HCT116 (cell line): ENCODE results near the gene FBN3. TPM values are rescaled to one million over a fixed set of nuclear protein-coding genes. Genes with fewer than 3 reads are reported as not detected.
A peak's percentile ranks its signal among the peaks of the same experiment; 100 is the strongest.

ENCODE experiments used
- ATAC-seq: fragments of 200-7000 bp; cut with Tn5 transposase; 2 replicates; pipeline ENCODE4 v1.9.1; 2020; ENCODE audit warnings: mild to moderate bottlenecking, moderate library complexity
- BruUV-seq: library from RNA; stranded (reverse); fragments of 400-500 nt; replicated peaks from 2 replicates; lab custom pipeline; 2021; lab: Mats Ljungman, UMichigan
- CTCF ChIA-PET: fragments of 300-600 bp; sonication (Branson Sonifier 250); formaldehyde crosslinking; loops from one replicate; lab custom pipeline; 2021; ENCODE audit warnings: antibody characterized with exemption; lab: Charles Lee
- POLR2A ChIA-PET: fragments of 300-600, 350-600 bp; sonication (Branson Sonifier 250); formaldehyde crosslinking; loops from one replicate; lab custom pipeline; 2021; ENCODE audit warnings: antibody characterized with exemption; lab: Charles Lee
- RAD21 ChIA-PET, 2 experiments: fragments of 300-600 bp; sonication (Branson Sonifier 250); formaldehyde crosslinking; loops; one replicate each; lab custom pipeline; 2023; ENCODE audit warnings: low total read pairs in 2 of 2; ENCODE audit not compliant: uncharacterized antibody in 2 of 2, unreplicated experiment in 2 of 2, low non-redundant PET in 1 of 2; lab: Charles Lee
- DNase-seq: peaks from one replicate; pipeline ENCODE4 v3.0.0-alpha.2; 2010; ENCODE audit warnings: low read depth, low spot score
- H2AFZ ChIP-seq: fragments of 200-600 bp; shearing (Covaris generic), sonication (generic); 2 replicates; pipeline ENCODE4 v1.6.1; 2017; ENCODE audit warnings: low read depth, mixed run types, mixed read lengths, antibody characterized with exemption, low read length; ENCODE audit not compliant: poor library complexity, severe bottlenecking
- H3K27ac ChIP-seq: 2 replicates; pipeline ENCODE4 v1.5.1; 2012; ENCODE audit warnings: low read depth, low read length
- H3K27me3 ChIP-seq: fragments of 200-600 bp; sonication (generic); 2 replicates; pipeline ENCODE4 v1.6.1; 2016; ENCODE audit warnings: mixed run types, low read length, mixed read lengths; ENCODE audit not compliant: insufficient read depth
- H3K36me3 ChIP-seq, 2 experiments: fragments of 200-500 bp in 1 of 2; fragments of 200-600 bp in 1 of 2; sonication (Bioruptor generic) in 1 of 2; sonication (generic) in 1 of 2; 2 replicates each; pipeline versions ENCODE4 v1.5.1 to v1.6.1; 2014 to 2016; ENCODE audit warnings: low read length in 2 of 2, inconsistent platforms in 1 of 2, mixed read lengths in 1 of 2, mixed run types in 1 of 2; ENCODE audit not compliant: insufficient read depth in 2 of 2, control insufficient read depth in 1 of 2
- H3K4me1 ChIP-seq, 2 experiments: fragments of 200-600 bp in 1 of 2; sonication (generic) in 1 of 2; 2 replicates each; pipeline versions ENCODE4 v1.5.1 to v1.6.1; 2012 to 2017; ENCODE audit warnings: low read length in 2 of 2, inconsistent platforms in 1 of 2, mild to moderate bottlenecking in 1 of 2, mixed read lengths in 1 of 2, mixed run types in 1 of 2, moderate library complexity in 1 of 2; ENCODE audit not compliant: insufficient read depth in 2 of 2, control insufficient read depth in 1 of 2
- H3K4me2 ChIP-seq: fragments of 200-600 bp; sonication (generic); 2 replicates; pipeline ENCODE4 v1.6.1; 2017; ENCODE audit warnings: mixed run types, low read length, mixed read lengths
- H3K4me3 ChIP-seq, 2 experiments: fragments of 200-600 bp in 1 of 2; sonication (generic) in 1 of 2; replicated peaks in 1 of 2; 2 replicates each; pipeline ENCODE4 v1.5.1; 2011 to 2016; ENCODE audit warnings: low read length in 2 of 2, control low read depth in 1 of 2, low read depth in 1 of 2, mild to moderate bottlenecking in 1 of 2, mixed read lengths in 1 of 2, mixed run types in 1 of 2
- H3K79me2 ChIP-seq: fragments of 200-600 bp; sonication (generic); 2 replicates; pipeline ENCODE4 v1.6.1; 2017; ENCODE audit warnings: mild to moderate bottlenecking, mixed run types, low read length, moderate library complexity, mixed read lengths; ENCODE audit not compliant: insufficient read depth
- H3K9ac ChIP-seq: fragments of 200-600 bp; sonication (generic); 2 replicates; pipeline ENCODE4 v1.6.1; 2016; ENCODE audit warnings: low read length, mixed read lengths
- H3K9me2 ChIP-seq: fragments of 200-600 bp; sonication (generic), shearing (Covaris generic); 2 replicates; pipeline ENCODE4 v1.6.1; 2017; ENCODE audit warnings: mixed run types, mild to moderate bottlenecking, moderate library complexity; ENCODE audit not compliant: insufficient read depth
- H3K9me3 ChIP-seq, 2 experiments: fragments of 200-500 bp in 1 of 2; fragments of 200-600 bp in 1 of 2; sonication (Bioruptor generic) in 1 of 2; sonication (generic) in 1 of 2; 2 replicates each; pipeline ENCODE4 v1.6.1; 2014 to 2017; ENCODE audit warnings: low read length in 2 of 2, mixed read lengths in 2 of 2, inconsistent platforms in 1 of 2, low read depth in 1 of 2, mild to moderate bottlenecking in 1 of 2, mixed run types in 1 of 2, moderate library complexity in 1 of 2; ENCODE audit not compliant: control insufficient read depth in 1 of 2, insufficient read depth in 1 of 2
- H4K20me1 ChIP-seq: fragments of 200-600 bp; sonication (generic), shearing (Covaris generic); 2 replicates; pipeline ENCODE4 v1.6.1; 2017; ENCODE audit warnings: mixed run types, mild to moderate bottlenecking, moderate library complexity; ENCODE audit not compliant: insufficient read depth
- ATF3 ChIP-seq: IDR thresholded peaks from 2 replicates; pipeline ENCODE4 v1.6.1; 2012
- CEBPB ChIP-seq: IDR thresholded peaks from 2 replicates; pipeline ENCODE4 v1.6.1; 2012; ENCODE audit warnings: low read depth
- EGR1 ChIP-seq: IDR thresholded peaks from 2 replicates; pipeline ENCODE4 v1.6.1; 2012; ENCODE audit warnings: low read depth
- MAX ChIP-seq: IDR thresholded peaks from 2 replicates; pipeline ENCODE4 v1.6.1; 2012
- POLR2A ChIP-seq: IDR thresholded peaks from 2 replicates; pipeline ENCODE4 v1.7.0; 2011; ENCODE audit warnings: borderline replicate concordance; ENCODE audit not compliant: insufficient read depth, insufficient read length; ENCODE audit errors: extremely low read depth
- ZBTB33 ChIP-seq: IDR thresholded peaks from 2 replicates; pipeline ENCODE4 v1.6.1; 2011; ENCODE audit warnings: mild to moderate bottlenecking, low read length, moderate library complexity; ENCODE audit not compliant: insufficient replicate concordance; ENCODE audit errors: extremely low read depth
- ZFX ChIP-seq: fragments of 450-650 bp; IDR thresholded peaks from 2 replicates; pipeline ENCODE4 v1.6.1; 2017
- intact Hi-C: fragments of 100-400 bp; cut with micrococcal nuclease; formaldehyde crosslinking; loops from 2 replicates; pipeline ENCODE4 v1.10.0; 2022
- total RNA-seq: library from RNA; stranded (reverse); gene quantifications from one replicate; pipeline ENCODE4 v1.2.1, GENCODE V29; 2021; ENCODE audit not compliant: unreplicated experiment

The FBN3 gene
- total RNA-seq, 1 experiment from 2014 or later: 6.6 TPM

DNA sequence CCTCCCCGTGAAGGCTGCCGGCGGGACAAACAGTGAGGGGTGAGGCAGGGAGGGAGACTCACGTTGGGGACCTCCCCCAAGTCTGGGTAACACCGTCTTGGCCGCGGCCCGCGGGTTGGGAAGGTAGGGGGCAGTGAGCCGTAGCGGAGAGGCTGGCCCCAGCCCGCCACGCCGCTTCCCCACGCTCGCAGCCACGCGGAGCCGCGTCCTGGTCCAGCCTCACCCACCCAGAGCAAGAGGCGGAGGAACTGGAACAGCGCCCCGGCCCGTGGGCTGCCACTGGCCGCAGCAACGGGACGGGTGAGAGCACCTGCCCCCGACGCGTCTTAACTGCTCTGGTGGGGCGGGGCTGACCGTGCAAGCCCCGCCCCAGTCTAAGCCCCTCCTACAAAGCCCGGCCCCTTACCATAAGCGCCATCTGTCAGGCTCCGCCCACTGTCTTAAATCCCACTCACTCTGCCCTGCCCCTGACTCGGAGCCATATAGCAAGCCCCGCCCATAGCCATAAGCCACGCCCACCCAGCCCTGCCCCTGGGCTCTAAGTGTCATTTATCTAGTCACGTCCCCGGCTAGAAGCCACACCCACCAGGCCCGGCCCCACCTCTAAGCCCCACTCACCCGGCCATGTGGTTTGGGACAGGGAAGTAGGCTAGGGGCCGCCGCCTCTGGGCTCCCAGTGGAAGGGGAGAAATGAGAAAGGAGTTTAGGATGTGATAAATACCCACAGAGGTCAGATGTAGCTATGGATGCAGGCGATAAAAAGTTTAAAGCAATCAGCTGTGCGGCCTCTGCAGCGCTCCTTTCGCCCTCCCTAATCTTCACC, 98.9 kb downstream of the FBN3 start:
- CTCF ChIA-PET: no interaction called here
- DNase-seq: peak; percentile 92
- Histone ChIP-seq H3K4me1 (peaks cover 0 to 13% of the 10 kb centered on the region in 2 experiments; a peak in 2 of 4 replicates), H3K27ac (no peak overlapping the region; the same call in 1 of the 2 replicates), H3K9ac (no peak overlapping the region), H2AFZ (peak overlapping the region; percentile 49)
- TF ChIP-seq CEBPB: no peak
- peak; percentile 50; the same call in 1 of the 2 replicates for TF ChIP-seq MAX
- TF ChIP-seq, all 23 proteins: peak for 1
- intact Hi-C loops: no loop called here
- Histone ChIP-seq H3K9me3 (no peaks in the 10 kb centered on the region), H3K4me3 (no peak overlapping the region), H3K4me2 (peak overlapping the region; percentile 8; the same call in 1 of the 2 replicates), H3K79me2 (no peaks in the 10 kb centered on the region), H3K36me3 (no peaks in the 10 kb centered on the region), H4K20me1 (no peaks in the 10 kb centered on the region), H3K27me3 (no peaks in the 10 kb centered on the region), H3K9me2 (no peaks in the 10 kb centered on the region)
- BruUV-seq: no TSS peak
- peak; percentile 96 for ATAC-seq
- POLR2A ChIA-PET: no interaction called here
- RAD21 ChIA-PET: no interaction called here

DNA sequence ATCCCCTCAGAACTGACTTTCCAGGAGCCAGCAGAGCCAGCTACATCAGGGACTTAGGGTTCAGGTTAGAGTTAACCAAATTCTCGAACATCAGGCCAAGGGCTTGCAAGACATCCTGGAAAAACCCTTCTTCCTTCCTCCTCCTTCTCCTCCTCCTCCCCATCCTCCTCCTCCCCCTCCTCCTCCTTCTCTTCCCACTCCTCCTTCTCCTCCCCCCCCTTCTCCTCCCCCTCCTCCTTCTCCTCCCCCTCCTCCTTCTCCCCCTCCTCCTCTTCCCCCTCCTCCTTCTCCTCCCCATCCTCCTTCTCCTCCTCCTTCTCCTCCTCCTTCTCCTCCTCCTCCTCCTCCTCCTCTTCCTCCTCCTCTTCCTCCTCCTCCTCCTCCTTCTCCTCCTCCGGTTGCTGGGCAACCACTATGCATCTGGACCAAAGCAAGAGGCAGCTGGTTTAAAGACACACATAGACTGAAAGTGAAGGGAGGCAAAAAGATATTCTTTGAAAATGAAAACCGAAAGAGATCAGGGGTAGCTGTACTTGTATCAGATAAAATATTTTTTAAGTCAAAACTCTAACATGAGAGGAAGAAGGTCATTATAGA, 102.7 kb downstream of the FBN3 start:
- ChIA-PET CTCF (no interaction called here), POLR2A (no interaction called here)

More for the DNA sequence above, 102.7 kb downstream of the FBN3 start:
- no peak overlapping the region for H3K4me3 ChIP-seq
- H3K4me1 ChIP-seq: peaks cover 0 to 13% of the 10 kb centered on the region in 2 experiments; a peak in 2 of 4 replicates
- BruUV-seq: no TSS peak
- H3K9ac ChIP-seq: no peak overlapping the region
- H3K9me3 ChIP-seq: no peaks in the 10 kb centered on the region
- H2AFZ ChIP-seq: no peak overlapping the region
- no peaks in the 10 kb centered on the region for H4K20me1 ChIP-seq
- RAD21 ChIA-PET: no interaction called here
- H3K9me2 ChIP-seq: no peaks in the 10 kb centered on the region
- H3K36me3 ChIP-seq: no peaks in the 10 kb centered on the region
- DNase-seq (no peak), ATAC-seq (no peak)
- no peak overlapping the region for H3K4me2 ChIP-seq
- TF ChIP-seq ZBTB33: no peak
- no peak for TF ChIP-seq EGR1
- no peak for TF ChIP-seq CEBPB
- TF ChIP-seq POLR2A: no peak
- no peak for TF ChIP-seq ZFX
- TF ChIP-seq ATF3: no peak
- H3K27me3 ChIP-seq: no peaks in the 10 kb centered on the region
- intact Hi-C loops: no loop called here
- H3K27ac ChIP-seq: no peak overlapping the region
- H3K79me2 ChIP-seq: no peaks in the 10 kb centered on the region
